ENCODE measurements around the gene ADRB2. TPM values are rescaled to one million over a fixed set of nuclear protein-coding genes. Genes with fewer than 3 reads are reported as not detected.

ADRB2 gene
- total RNA-seq, 1 donor from 2014 or later, result 0.42 TPM

GRCh38 chr5:148856424-148856823, 30.0 kb downstream of the ADRB2 start:
- TF ChIP-seq CTCF (IDR thresholded peaks at IDR 0.05; ENCODE audit: unreplicated experiment), result no peak
- H3K4me3 Mint-ChIP-seq, result no peak overlapping the region
- H3K27me3 Mint-ChIP-seq (ENCODE audit: low read depth), result peaks cover 3% of the 10 kb centered on the region
- H3K4me1 Mint-ChIP-seq, result no peaks in the 10 kb centered on the region
- no peaks in the 10 kb centered on the region for H3K36me3 Mint-ChIP-seq
- DNase-seq (ENCODE audit: low spot score in 2 of 2, unreplicated experiment in 2 of 2), result no peak
- no peaks in the 10 kb centered on the region for H3K9me3 Mint-ChIP-seq
- H3K27ac Mint-ChIP-seq, result no peak overlapping the region

GRCh38 chr5:148857474-148857873, 31.1 kb downstream of the ADRB2 start:
- no peak for TF ChIP-seq CTCF (IDR thresholded peaks at IDR 0.05; ENCODE audit: unreplicated experiment)
- Mint-ChIP-seq H3K27me3 (ENCODE audit: low read depth) (peaks cover under 1% of the 10 kb centered on the region), H3K36me3 (no peaks in the 10 kb centered on the region), H3K9me3 (no peaks in the 10 kb centered on the region), H3K4me3 (no peak overlapping the region), H3K27ac (no peak overlapping the region), H3K4me1 (no peaks in the 10 kb centered on the region)
- no peak for DNase-seq (ENCODE audit: low spot score in 2 of 2, unreplicated experiment in 2 of 2)

- no peak for DNase-seq (ENCODE audit: low spot score in 2 of 2, unreplicated experiment in 2 of 2)
- H3K27ac Mint-ChIP-seq, result no peak overlapping the region
- H3K27me3 Mint-ChIP-seq (ENCODE audit: low read depth), result no peaks in the 10 kb centered on the region
- H3K4me1 Mint-ChIP-seq, result no peaks in the 10 kb centered on the region
- no peaks in the 10 kb centered on the region for H3K9me3 Mint-ChIP-seq
- no peaks in the 10 kb centered on the region for H3K36me3 Mint-ChIP-seq
- no peak for TF ChIP-seq CTCF (IDR thresholded peaks at IDR 0.05; ENCODE audit: unreplicated experiment)
- H3K4me3 Mint-ChIP-seq, result no peak overlapping the region
These were observed 31.7 kb downstream of the ADRB2 start for GRCh38 chr5:148858106-148858505.

- Mint-ChIP-seq H3K27ac (no peak overlapping the region), H3K4me3 (no peak overlapping the region), H3K4me1 (peaks cover under 1% of the 10 kb centered on the region), H3K9me3 (no peaks in the 10 kb centered on the region), H3K27me3 (ENCODE audit: low read depth) (no peaks in the 10 kb centered on the region), H3K36me3 (no peaks in the 10 kb centered on the region)
- TF ChIP-seq CTCF (IDR thresholded peaks at IDR 0.05; ENCODE audit: unreplicated experiment), result no peak
- no peak for DNase-seq (ENCODE audit: low spot score in 2 of 2, unreplicated experiment in 2 of 2)
These were observed 32.1 kb downstream of the ADRB2 start for GRCh38 chr5:148858547-148858946.

- H3K27ac Mint-ChIP-seq, result no peak overlapping the region
- H3K9me3 Mint-ChIP-seq, result no peaks in the 10 kb centered on the region
These were observed 33.3 kb downstream of the ADRB2 start for GRCh38 chr5:148859703-148860102.

More at GRCh38 chr5:148859703-148860102, 33.3 kb downstream of the ADRB2 start:
- H3K4me3 Mint-ChIP-seq, result no peak overlapping the region
- DNase-seq (ENCODE audit: low spot score in 2 of 2, unreplicated experiment in 2 of 2), result no peak
- H3K36me3 Mint-ChIP-seq, result no peaks in the 10 kb centered on the region
- H3K4me1 Mint-ChIP-seq, result peaks cover 11% of the 10 kb centered on the region
- TF ChIP-seq CTCF (IDR thresholded peaks at IDR 0.05; ENCODE audit: unreplicated experiment), result no peak
- no peaks in the 10 kb centered on the region for H3K27me3 Mint-ChIP-seq (ENCODE audit: low read depth)

Data from mesothelial cell of epicardium (in vitro differentiated cells).